ENCODE data around the gene LIX1L. TPM values are rescaled to one million over a fixed set of nuclear protein-coding genes. Genes with fewer than 3 reads are reported as not detected.

Gene LIX1L
- total and polyA plus RNA-seq, 12 donors: 9.6 to 61.2 (median 39.4) TPM

DNA sequence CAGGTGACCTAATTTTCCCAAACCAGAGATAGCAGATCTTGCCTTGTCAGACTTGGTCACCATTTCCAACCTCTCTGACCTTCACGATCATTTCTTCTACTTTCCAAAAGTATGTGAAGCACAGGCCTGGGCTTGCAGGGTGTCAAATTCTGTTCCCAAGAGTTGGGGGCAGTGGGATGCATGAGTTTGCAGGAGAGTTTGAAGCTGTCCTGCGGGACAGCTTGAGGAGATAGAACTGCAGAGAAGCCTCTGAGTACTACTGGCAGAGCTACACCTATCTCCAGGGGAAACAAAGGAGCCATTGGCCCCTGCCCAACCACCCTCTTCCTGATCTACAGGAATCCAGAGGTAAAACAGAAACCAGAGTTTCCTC lies 27.3 kb upstream of the LIX1L start:
- H3K4me1 ChIP-seq (replicated peaks in 1 of 2): peaks cover 42 to 77% of the 10 kb centered on the region in 2 donors
- peak in 3 of 7 donors; percentile 27 to 52 (median 51) for DNase-seq
- TF ChIP-seq POLR2A (IDR thresholded peaks at IDR 0.05): no peak
- TF ChIP-seq, protein P1, sequence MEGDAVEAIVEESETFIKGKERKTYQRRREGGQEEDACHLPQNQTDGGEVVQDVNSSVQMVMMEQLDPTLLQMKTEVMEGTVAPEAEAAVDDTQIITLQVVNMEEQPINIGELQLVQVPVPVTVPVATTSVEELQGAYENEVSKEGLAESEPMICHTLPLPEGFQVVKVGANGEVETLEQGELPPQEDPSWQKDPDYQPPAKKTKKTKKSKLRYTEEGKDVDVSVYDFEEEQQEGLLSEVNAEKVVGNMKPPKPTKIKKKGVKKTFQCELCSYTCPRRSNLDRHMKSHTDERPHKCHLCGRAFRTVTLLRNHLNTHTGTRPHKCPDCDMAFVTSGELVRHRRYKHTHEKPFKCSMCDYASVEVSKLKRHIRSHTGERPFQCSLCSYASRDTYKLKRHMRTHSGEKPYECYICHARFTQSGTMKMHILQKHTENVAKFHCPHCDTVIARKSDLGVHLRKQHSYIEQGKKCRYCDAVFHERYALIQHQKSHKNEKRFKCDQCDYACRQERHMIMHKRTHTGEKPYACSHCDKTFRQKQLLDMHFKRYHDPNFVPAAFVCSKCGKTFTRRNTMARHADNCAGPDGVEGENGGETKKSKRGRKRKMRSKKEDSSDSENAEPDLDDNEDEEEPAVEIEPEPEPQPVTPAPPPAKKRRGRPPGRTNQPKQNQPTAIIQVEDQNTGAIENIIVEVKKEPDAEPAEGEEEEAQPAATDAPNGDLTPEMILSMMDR (IDR thresholded peaks at IDR 0.05): no peak
- no peaks in the 10 kb centered on the region for H3K27me3 ChIP-seq
- no peaks in the 10 kb centered on the region for H3K36me3 ChIP-seq (replicated peaks in 1 of 2)
- no peaks in the 10 kb centered on the region for H3K9me3 ChIP-seq (replicated peaks in 1 of 3)
- peak overlapping the region; percentile 29 to 96 (median 76) for H3K27ac ChIP-seq
- H3K4me3 ChIP-seq: peak overlapping the region in 1 of 4 donors; percentile 22
- 46 to 66% (median 60%) methylated on average over 2 of the region's 2 CpGs for WGBS, 4 donors
- intact Hi-C loops (cut with DNase I): no loop called here

DNA sequence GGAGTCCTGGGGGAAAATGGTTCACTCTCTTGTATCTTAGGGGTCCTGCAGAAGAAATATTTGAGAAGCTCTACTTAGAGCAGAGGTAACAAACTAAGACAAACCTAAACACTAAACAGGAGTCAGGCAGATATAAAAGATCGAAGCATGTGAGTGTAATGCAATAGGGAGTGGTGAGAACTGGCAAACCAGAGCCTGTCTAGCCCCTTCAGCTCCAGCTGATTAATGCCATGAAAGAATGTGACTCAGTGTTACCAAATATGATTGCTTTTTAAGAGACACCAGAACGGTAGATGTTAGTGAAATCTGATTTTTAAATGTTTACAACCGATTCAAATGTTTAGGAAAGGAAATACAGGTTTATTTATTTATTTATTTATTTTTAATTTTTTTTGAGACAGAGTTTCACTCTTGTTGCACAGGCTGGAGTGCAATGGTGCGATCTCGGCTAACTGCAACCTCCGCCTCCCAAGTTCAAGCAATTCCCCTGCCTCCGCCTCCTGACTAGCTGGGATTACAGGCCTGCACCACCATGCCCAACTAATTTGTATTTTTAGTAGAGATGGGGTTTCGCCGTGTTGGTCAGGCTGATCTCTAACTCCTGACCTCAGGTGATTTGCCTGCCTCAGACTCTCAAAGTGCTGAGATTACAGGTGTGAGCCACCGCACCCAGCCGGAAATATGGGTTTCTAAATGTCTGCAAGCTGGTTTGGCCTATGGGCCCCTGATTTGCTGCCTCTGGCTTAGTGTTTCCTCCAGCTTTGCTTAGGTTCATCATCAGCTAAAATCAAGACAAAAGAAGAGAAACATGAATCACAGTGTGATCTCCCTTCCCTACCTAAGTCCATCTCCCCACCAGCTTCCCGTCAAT lies 26.4 kb upstream of the LIX1L start:
- Histone ChIP-seq H3K4me3 (no peak overlapping the region), H3K4me1 (replicated peaks in 1 of 2) (peaks cover 48 to 84% of the 10 kb centered on the region in 2 donors), H3K27me3 (no peaks in the 10 kb centered on the region), H3K36me3 (replicated peaks in 1 of 2) (no peaks in the 10 kb centered on the region), H3K9me3 (replicated peaks in 1 of 3) (no peaks in the 10 kb centered on the region), H3K27ac (peak overlapping the region in 3 of 5 donors; percentile 76 to 96 (median 95))
- WGBS, 4 donors: 89 to 95% (median 90%) methylated on average over 12 of the region's 12 CpGs
- peak in 2 of 7 donors; percentile 14 to 51 for DNase-seq
- intact Hi-C loops (cut with DNase I): no loop called here
- TF ChIP-seq, protein P1 (IDR thresholded peaks at IDR 0.05): no peak
- TF ChIP-seq POLR2A (IDR thresholded peaks at IDR 0.05): no peak

DNA sequence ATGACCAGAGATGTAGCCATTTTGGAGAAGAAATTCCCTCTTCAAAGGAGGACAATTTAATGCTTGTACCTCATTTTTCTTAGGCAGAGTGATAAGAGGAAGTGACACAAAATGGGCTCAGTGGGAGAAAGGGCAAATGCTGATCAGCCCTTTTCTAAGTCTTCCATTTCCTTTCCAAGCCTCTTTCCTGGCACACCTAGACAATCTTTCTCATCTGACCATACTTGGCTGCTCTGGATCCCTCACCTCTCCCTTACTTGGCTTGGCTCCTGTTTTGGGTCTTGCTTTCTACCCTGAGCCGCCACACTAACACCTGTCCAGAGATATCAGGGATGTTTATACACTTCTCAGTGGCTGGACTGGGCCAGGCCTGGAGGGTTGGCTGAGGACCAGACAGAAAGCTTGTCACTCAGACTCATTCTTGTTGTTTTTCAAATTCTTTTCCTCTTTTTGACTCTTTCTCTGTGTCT lies 25.4 kb upstream of the LIX1L start:
- Histone ChIP-seq H3K4me1 (replicated peaks in 1 of 2) (peaks cover 56 to 93% of the 10 kb centered on the region in 2 donors), H3K9me3 (replicated peaks in 1 of 3) (no peaks in the 10 kb centered on the region), H3K27ac (peak overlapping the region in 3 of 5 donors; percentile 94 to 96 (median 95)), H3K36me3 (replicated peaks in 1 of 2) (no peaks in the 10 kb centered on the region), H3K27me3 (no peaks in the 10 kb centered on the region), H3K4me3 (no peak overlapping the region)
- 72 to 86% (median 78%) methylated on average over 1 of the region's 1 CpG for WGBS, 4 donors
- TF ChIP-seq, protein P1 (IDR thresholded peaks at IDR 0.05): no peak
- TF ChIP-seq POLR2A (IDR thresholded peaks at IDR 0.05): no peak
- intact Hi-C loops (cut with DNase I): no loop called here
- peak in 2 of 7 donors; percentile 24 to 58 for DNase-seq

DNA sequence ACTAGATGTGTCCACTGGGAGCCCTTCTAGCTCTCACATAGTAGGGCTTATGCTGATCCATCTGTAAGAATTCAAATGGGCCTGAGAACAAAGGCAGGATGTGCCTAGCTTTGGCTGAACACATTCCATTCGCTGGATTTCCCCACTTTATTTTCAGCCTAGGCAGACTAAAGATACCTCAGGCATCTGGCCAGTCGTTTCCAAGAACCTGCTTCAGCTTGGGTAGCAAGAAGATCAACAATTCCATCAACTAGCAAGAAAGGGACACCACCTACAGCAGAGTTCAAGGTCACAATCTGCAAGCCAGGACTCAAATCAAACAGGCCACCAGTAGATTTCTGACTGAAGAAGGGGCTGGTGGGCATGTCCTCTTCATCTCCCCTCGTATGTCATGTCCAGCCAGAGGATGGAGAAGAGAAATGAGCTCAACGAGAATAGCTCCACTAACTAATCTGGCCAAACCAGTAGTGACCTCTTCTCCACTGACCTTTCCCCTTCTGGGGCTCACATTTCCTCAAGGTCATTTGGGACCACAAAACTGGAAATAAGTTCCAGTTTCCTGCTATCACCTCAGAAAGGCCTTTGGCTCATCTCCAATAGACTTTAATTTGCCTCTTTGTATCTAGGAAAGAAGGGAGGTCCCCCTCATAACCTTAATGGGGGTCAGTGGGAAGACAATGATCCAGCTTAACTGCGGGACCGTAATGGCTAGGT lies 24.4 kb upstream of the LIX1L start:
- 73 to 83% (median 76%) methylated on average over 5 to 6 of the region's 6 CpGs for whole genome bisulfite sequencing, 4 donors
- TF ChIP-seq, protein P1 (IDR thresholded peaks at IDR 0.05): no peak
- TF ChIP-seq POLR2A (IDR thresholded peaks at IDR 0.05): no peak
- no peak overlapping the region for H3K4me3 ChIP-seq
- H3K9me3 ChIP-seq (replicated peaks in 1 of 3): no peaks in the 10 kb centered on the region
- DNase-seq: peak in 3 of 7 donors; percentile 21 to 58 (median 26)
- no peaks in the 10 kb centered on the region for H3K36me3 ChIP-seq (replicated peaks in 1 of 2)
- peaks cover 62 to 94% of the 10 kb centered on the region in 2 donors for H3K4me1 ChIP-seq (replicated peaks in 1 of 2)
- intact Hi-C loops (cut with DNase I): no loop called here
- H3K27me3 ChIP-seq: no peaks in the 10 kb centered on the region
- peak overlapping the region in 4 of 5 donors; percentile 2 to 96 (median 94) for H3K27ac ChIP-seq
